A549 (cell line): ENCODE measurements around the gene MYBPC2. TPM values are rescaled to one million over a fixed set of nuclear protein-coding genes. Genes with fewer than 3 reads are reported as not detected.

Source experiments
- ATAC-seq, 2 experiments: fragments of 200-7000 bp in 1 of 2; fragments of >200 bp in 1 of 2; cut with Nextera tagmentation in 1 of 2; cut with Tn5 transposase in 1 of 2; 3 replicates each; pipeline versions ENCODE4 v1.8.0 to v1.9.1; 2018 to 2020; ENCODE audit warnings: mild to moderate bottlenecking in 1 of 2, moderate library complexity in 1 of 2
- CTCF ChIA-PET: fragments of 300-600 bp; sonication (Branson Sonifier 250); formaldehyde crosslinking; extraction: SDS; loops from one replicate; lab custom pipeline; 2021; ENCODE audit warnings: antibody characterized with exemption, inconsistent platforms; lab: Yijun Ruan, JAX
- POLR2A ChIA-PET: fragments of 350-600 bp; formaldehyde crosslinking; extraction: SDS; loops from one replicate; lab custom pipeline; 2021; ENCODE audit warnings: antibody characterized with exemption, inconsistent platforms; lab: Yijun Ruan, JAX
- DNase-seq, 2 experiments: peaks; one replicate each; pipeline versions ENCODE4 v3.0.0 to v3.0.0-alpha.2; 2011 to 2016; ENCODE audit warnings: low read depth in 1 of 2, low spot score in 1 of 2
- FAIRE-seq: peaks from 2 replicates; lab custom pipeline; 2011; peaks lifted over from hg19 to GRCh38; lab: Jason Lieb, UNC
- H3K27ac ChIP-seq, 2 experiments: fragments of >200 bp; sonication (Bioruptor Twin); formaldehyde crosslinking; 3 replicates each; pipeline ENCODE4 v1.5.1; 2016 to 2017
- H3K4me1 ChIP-seq: fragments of >200 bp; sonication (Bioruptor Twin); formaldehyde crosslinking; 3 replicates; pipeline ENCODE4 v1.6.1; 2016
- H3K4me2 ChIP-seq: fragments of >200 bp; sonication (Bioruptor Twin); formaldehyde crosslinking; 3 replicates; pipeline ENCODE4 v1.6.1; 2016
- H3K4me3 ChIP-seq: fragments of >200 bp; sonication (Bioruptor Twin); formaldehyde crosslinking; 3 replicates; pipeline ENCODE4 v1.5.1; 2016
- H3K9me3 ChIP-seq: fragments of >200 bp; sonication (Bioruptor Twin); formaldehyde crosslinking; 3 replicates; pipeline ENCODE4 v1.6.1; 2016
- CBX8 ChIP-seq: fragments of 200-600 bp; sonication (generic); IDR thresholded peaks from 2 replicates; pipeline ENCODE4 v1.6.1; 2016
- CHD2 ChIP-seq: fragments of 150-350 bp; IDR thresholded peaks from 2 replicates; pipeline ENCODE4 v1.6.1; 2014; ENCODE audit warnings: low read length; ENCODE audit not compliant: partially characterized antibody
- CHD4 ChIP-seq: fragments of 200-600 bp; sonication (generic); IDR thresholded peaks from 2 replicates; pipeline ENCODE4 v1.6.1; 2016; ENCODE audit warnings: antibody characterized with exemption, mild to moderate bottlenecking, borderline replicate concordance
- CTCF ChIP-seq: fragments of >200 bp; sonication (Bioruptor Twin); formaldehyde crosslinking; IDR thresholded peaks from 3 replicates; pipeline ENCODE4 v1.5.1; 2016
- FOXS1 ChIP-seq: fragments of 250-450 bp; sonication (Bioruptor Pico); IDR thresholded peaks from 2 replicates; pipeline ENCODE4 v1.5.0; 2020; ENCODE audit warnings: mild to moderate bottlenecking, moderate library complexity
- HEYL ChIP-seq: fragments of 250-450 bp; sonication (Bioruptor Pico); IDR thresholded peaks from 2 replicates; pipeline ENCODE4 v1.8.0; 2021; ENCODE audit warnings: mild to moderate bottlenecking, moderate library complexity
- HMGXB4 ChIP-seq: fragments of 250-450 bp; sonication (Bioruptor Pico); IDR thresholded peaks from 2 replicates; pipeline ENCODE4 v1.5.0; 2021; ENCODE audit warnings: mild to moderate bottlenecking, moderate library complexity, borderline replicate concordance
- JUNB ChIP-seq: fragments of >200 bp; sonication (Bioruptor Twin); formaldehyde crosslinking; IDR thresholded peaks from 2 replicates; pipeline ENCODE4 v1.6.1; 2016
- KDM1A ChIP-seq: fragments of 200-600 bp; sonication (generic); IDR thresholded peaks from 2 replicates; pipeline ENCODE4 v1.6.1; 2016; ENCODE audit warnings: low read depth, mild to moderate bottlenecking
- MAFK ChIP-seq: fragments of 450-650 bp; IDR thresholded peaks from 2 replicates; pipeline ENCODE4 v1.6.1; 2014; ENCODE audit not compliant: partially characterized antibody
- MYC ChIP-seq: IDR thresholded peaks from 2 replicates; pipeline ENCODE4 v1.6.1; 2012; ENCODE audit warnings: mild to moderate bottlenecking, inconsistent platforms, low read length, improper control_type of control experiment, borderline replicate concordance
- NR3C1 ChIP-seq: fragments of >200 bp; sonication (Bioruptor Twin); formaldehyde crosslinking; IDR thresholded peaks from 3 replicates; pipeline ENCODE4 v1.6.1; 2017
- POLR2A ChIP-seq: IDR thresholded peaks from 2 replicates; pipeline ENCODE4 v1.6.1; 2012; ENCODE audit warnings: mild to moderate bottlenecking, low read length
- RAD21 ChIP-seq, 2 experiments: fragments of >200 bp in 1 of 2; sonication (Bioruptor Twin) in 1 of 2; formaldehyde crosslinking in 1 of 2; IDR thresholded peaks in 1 of 2; conservative IDR thresholded peaks in 1 of 2; 2 replicates in 1 of 2; 3 replicates in 1 of 2; pipeline ENCODE4 v1.6.1; 2012 to 2018; ENCODE audit warnings: inconsistent platforms in 1 of 2
- RCOR1 ChIP-seq: fragments of 150-350 bp; IDR thresholded peaks from 2 replicates; pipeline ENCODE4 v1.6.1; 2014; ENCODE audit warnings: antibody characterized with exemption, low read length, low read depth
- SREBF2 ChIP-seq: fragments of 450-650 bp; IDR thresholded peaks from 2 replicates; pipeline ENCODE4 v1.6.1; 2014; ENCODE audit warnings: mild to moderate bottlenecking, moderate library complexity
- ZFP36 ChIP-seq: fragments of 450-650 bp; IDR thresholded peaks from 2 replicates; pipeline ENCODE4 v1.6.1; 2014; ENCODE audit warnings: borderline replicate concordance; ENCODE audit not compliant: partially characterized antibody
- ZSCAN20 ChIP-seq: fragments of 250-450 bp; sonication (Bioruptor Pico); IDR thresholded peaks from 2 replicates; pipeline ENCODE4 v1.8.0; 2022; ENCODE audit warnings: mild to moderate bottlenecking, moderate library complexity
- WGBS: methylation state at CpG from one replicate; pipeline ENCODE4 v1.1.6; 2017; ENCODE audit errors: missing lambda C conversion rate; 5-methylcytosine and 5-hydroxymethylcytosine counted together
- polyA plus RNA-seq, 4 experiments: library from polyadenylated mRNA; depleted of rRNA in 3 of 4; stranded (reverse); fragments of >200 nt; fragmentation: RNase III in 1 of 4; extraction: RNeasy Plus Mini Kit Qiagen cat#74134 plus additional on column Dnase treatment in 1 of 4; gene quantifications; 2 replicates in 3 of 4; 3 replicates in 1 of 4; pipeline ENCODE4 v1.2.3, GENCODE V29; 2011 to 2017

MYBPC2 gene
- polyA plus RNA-seq, 2 of the 4 experiments (the other 2 are of a cell fraction), result 0.10 TPM; not detected in 1

GRCh38 chr19:50409347-50409746 lies 23.3 kb upstream of the MYBPC2 start (continued):
- no peak for TF ChIP-seq RCOR1
- TF ChIP-seq CBX8, result no peak

GRCh38 chr19:50410109-50410508 lies 22.6 kb upstream of the MYBPC2 start:
- 86% methylated on average over 10 of the region's 10 CpGs for WGBS
- ATAC-seq (no peak), FAIRE-seq (no peak), DNase-seq (no peak)
- no peak overlapping the region for H3K27ac ChIP-seq
- ChIA-PET POLR2A (interaction anchor here (1.5 kb wide), 1 partner anchor 34 kb away, joined by 4 read pairs; the partner anchor contains the start of gene NR1H2), CTCF (interaction anchor here (0.6 to 3.1 kb wide), 12 partner anchors 12 to 484 kb away, joined by 3 to 12 read pairs (median 4); no protein-coding TSS in a partner anchor)
- H3K4me1 ChIP-seq, result no peaks in the 10 kb centered on the region
- no peak overlapping the region for H3K4me3 ChIP-seq
- no peaks in the 10 kb centered on the region for H3K9me3 ChIP-seq
- H3K4me2 ChIP-seq, result no peak overlapping the region
- TF ChIP-seq ZFP36 (peak; percentile 54), HEYL (CRISPR knock-in tag) (no peak), MAFK (no peak), CHD4 (peak; percentile 71; the same call in 1 of the 2 replicates)

- FAIRE-seq, result no peak
- H3K4me1 ChIP-seq, result no peaks in the 10 kb centered on the region
- no peak for DNase-seq
Measured at GRCh38 chr19:50412419-50412818, 20.3 kb upstream of the MYBPC2 start.

GRCh38 chr19:50413096-50413495 lies 19.6 kb upstream of the MYBPC2 start:
- no peak overlapping the region for H3K27ac ChIP-seq
- FAIRE-seq (no peak), ATAC-seq (no peak), DNase-seq (no peak)
- H3K4me2 ChIP-seq, result no peak overlapping the region
- H3K9me3 ChIP-seq, result no peaks in the 10 kb centered on the region
- 94% methylated on average over 13 of the region's 13 CpGs for WGBS
- no peaks in the 10 kb centered on the region for H3K4me1 ChIP-seq
- POLR2A ChIA-PET, result no interaction called here
- CTCF ChIA-PET, result interaction anchor here (0.6 to 3.1 kb wide), 10 partner anchors 9 to 73 kb away, joined by 3 to 12 read pairs (median 4); no protein-coding TSS in a partner anchor
- no peak overlapping the region for H3K4me3 ChIP-seq
- peak; percentile 55; the same call in 1 of the 2 replicates for TF ChIP-seq KDM1A
- TF ChIP-seq HMGXB4 (CRISPR knock-in tag), result no peak
- TF ChIP-seq ZFP36, result no peak
- no peak for TF ChIP-seq SREBF2
- TF ChIP-seq CTCF, result no peak
- TF ChIP-seq FOXS1 (CRISPR knock-in tag), result no peak
- no peak for TF ChIP-seq RAD21 (conservative IDR thresholded peaks at IDR 0.05 in 1 of 2, IDR thresholded peaks at IDR 0.05 in 1 of 2)

More at GRCh38 chr19:50412419-50412818, 20.3 kb upstream of the MYBPC2 start:
- no peak overlapping the region for H3K4me2 ChIP-seq
- ChIA-PET CTCF (interaction anchor here (0.6 to 3.1 kb wide), 9 partner anchors 26 to 265 kb away, joined by 3 to 12 read pairs (median 4); no protein-coding TSS in a partner anchor), POLR2A (no interaction called here)
- no peak overlapping the region for H3K4me3 ChIP-seq
- 91% methylated on average over 2 of the region's 2 CpGs for WGBS
- H3K27ac ChIP-seq, result no peak overlapping the region
- no peaks in the 10 kb centered on the region for H3K9me3 ChIP-seq
- no peak for ATAC-seq
- no peak for TF ChIP-seq JUNB
- TF ChIP-seq ZSCAN20 (CRISPR knock-in tag), result no peak
- TF ChIP-seq CHD2, result no peak
- no peak for TF ChIP-seq MYC
- TF ChIP-seq POLR2A, result no peak
- no peak for TF ChIP-seq CHD4
- no peak for TF ChIP-seq CTCF
- no peak for TF ChIP-seq NR3C1
- no peak for TF ChIP-seq HMGXB4 (CRISPR knock-in tag)
